ENCODE results near the gene IGFBP5. TPM values are rescaled to one million over a fixed set of nuclear protein-coding genes. Genes with fewer than 3 reads are reported as not detected.

IGFBP5 gene
- total RNA-seq, 1 donor = 0.21 TPM

- no peaks in the 10 kb centered on the region for H3K9me3 ChIP-seq (ENCODE audit: low read depth, low read length)
- peaks cover 44% of the 10 kb centered on the region for H3K27me3 ChIP-seq (ENCODE audit: insufficient read depth, low read length)
- H3K4me1 ChIP-seq (ENCODE audit: insufficient read depth, low read length) = peaks cover 19% of the 10 kb centered on the region
- no peak overlapping the region for H3K4me3 ChIP-seq (ENCODE audit: low read length)
These were observed 58.5 kb downstream of the IGFBP5 start for GRCh38 chr2:216636551-216637450.

GRCh38 chr2:216635701-216636550 is 59.4 kb downstream of the IGFBP5 start:
- Histone ChIP-seq H3K27me3 (ENCODE audit: insufficient read depth, low read length) (peaks cover 44% of the 10 kb centered on the region), H3K4me1 (ENCODE audit: insufficient read depth, low read length) (peaks cover 19% of the 10 kb centered on the region), H3K4me3 (ENCODE audit: low read length) (no peak overlapping the region), H3K9me3 (ENCODE audit: low read depth, low read length) (no peaks in the 10 kb centered on the region)

GRCh38 chr2:216635171-216635570 is 60.2 kb downstream of the IGFBP5 start:
- peaks cover 47% of the 10 kb centered on the region for H3K27me3 ChIP-seq (ENCODE audit: insufficient read depth, low read length)

GRCh38 chr2:216634370-216635148 is 60.8 kb downstream of the IGFBP5 start:
- Histone ChIP-seq H3K4me3 (ENCODE audit: low read length) (no peak overlapping the region), H3K4me1 (ENCODE audit: insufficient read depth, low read length) (peaks cover 19% of the 10 kb centered on the region), H3K27me3 (ENCODE audit: insufficient read depth, low read length) (peaks cover 47% of the 10 kb centered on the region), H3K9me3 (ENCODE audit: low read depth, low read length) (no peaks in the 10 kb centered on the region)

More at GRCh38 chr2:216635171-216635570, 60.2 kb downstream of the IGFBP5 start:
- H3K9me3 ChIP-seq (ENCODE audit: low read depth, low read length) = no peaks in the 10 kb centered on the region
- peaks cover 19% of the 10 kb centered on the region for H3K4me1 ChIP-seq (ENCODE audit: insufficient read depth, low read length)
- no peak overlapping the region for H3K4me3 ChIP-seq (ENCODE audit: low read length)

- Histone ChIP-seq H3K9me3 (ENCODE audit: low read depth, low read length) (no peaks in the 10 kb centered on the region), H3K4me3 (ENCODE audit: low read length) (no peak overlapping the region), H3K4me1 (ENCODE audit: insufficient read depth, low read length) (peaks cover 19% of the 10 kb centered on the region), H3K27me3 (ENCODE audit: insufficient read depth, low read length) (peaks cover 47% of the 10 kb centered on the region)
These were observed 61.6 kb downstream of the IGFBP5 start for GRCh38 chr2:216633616-216634369.

- Histone ChIP-seq H3K4me1 (ENCODE audit: insufficient read depth, low read length) (peaks cover 19% of the 10 kb centered on the region), H3K4me3 (ENCODE audit: low read length) (no peak within 1 kb of the TSS), H3K27me3 (ENCODE audit: insufficient read depth, low read length) (peaks cover 47% of the 10 kb centered on the region)
These were observed 62.3 kb downstream of the IGFBP5 start, which contains the start of gene IGFBP2 for GRCh38 chr2:216632952-216633615. Gene IGFBP2, plus strand, starts transcription at chr2:216633420. Its CDS starts 104 bp downstream, at chr2:216633524.

GRCh38 chr2:216632346-216632951 is 62.9 kb downstream of the IGFBP5 start:
- Histone ChIP-seq H3K4me1 (ENCODE audit: insufficient read depth, low read length) (peaks cover 19% of the 10 kb centered on the region), H3K4me3 (ENCODE audit: low read length) (no peak overlapping the region), H3K9me3 (ENCODE audit: low read depth, low read length) (no peaks in the 10 kb centered on the region), H3K27me3 (ENCODE audit: insufficient read depth, low read length) (peaks cover 47% of the 10 kb centered on the region)

More at GRCh38 chr2:216632952-216633615, 62.3 kb downstream of the IGFBP5 start, which contains the start of gene IGFBP2:
- H3K9me3 ChIP-seq (ENCODE audit: low read depth, low read length) = no peaks in the 10 kb centered on the region

- Histone ChIP-seq H3K27me3 (ENCODE audit: insufficient read depth, low read length) (peaks cover 27% of the 10 kb centered on the region), H3K4me1 (ENCODE audit: insufficient read depth, low read length) (peaks cover 12% of the 10 kb centered on the region), H3K4me3 (ENCODE audit: low read length) (no peak overlapping the region), H3K9me3 (ENCODE audit: low read depth, low read length) (no peaks in the 10 kb centered on the region)
These were observed 65.6 kb downstream of the IGFBP5 start for GRCh38 chr2:216629784-216630183.

- peaks cover 4% of the 10 kb centered on the region for H3K27me3 ChIP-seq (ENCODE audit: insufficient read depth, low read length)
- no peaks in the 10 kb centered on the region for H3K4me1 ChIP-seq (ENCODE audit: insufficient read depth, low read length)
- H3K9me3 ChIP-seq (ENCODE audit: low read depth, low read length) = no peaks in the 10 kb centered on the region
- H3K4me3 ChIP-seq (ENCODE audit: low read length) = no peak overlapping the region
These were observed 68.5 kb downstream of the IGFBP5 start for GRCh38 chr2:216626875-216627245.

- Histone ChIP-seq H3K27me3 (ENCODE audit: insufficient read depth, low read length) (peaks cover 3% of the 10 kb centered on the region), H3K4me3 (ENCODE audit: low read length) (no peak overlapping the region), H3K9me3 (ENCODE audit: low read depth, low read length) (no peaks in the 10 kb centered on the region), H3K4me1 (ENCODE audit: insufficient read depth, low read length) (no peaks in the 10 kb centered on the region)
These were observed 69.0 kb downstream of the IGFBP5 start for GRCh38 chr2:216626168-216626874.

GRCh38 chr2:216624251-216624650 is 71.1 kb downstream of the IGFBP5 start:
- H3K4me1 ChIP-seq (ENCODE audit: insufficient read depth, low read length) = no peaks in the 10 kb centered on the region
- H3K27me3 ChIP-seq (ENCODE audit: insufficient read depth, low read length) = no peaks in the 10 kb centered on the region
- H3K4me3 ChIP-seq (ENCODE audit: low read length) = no peak overlapping the region
- no peaks in the 10 kb centered on the region for H3K9me3 ChIP-seq (ENCODE audit: low read depth, low read length)

GRCh38 chr2:216622526-216622925 is 72.8 kb downstream of the IGFBP5 start:
- H3K9me3 ChIP-seq (ENCODE audit: low read depth, low read length) = no peaks in the 10 kb centered on the region
- no peaks in the 10 kb centered on the region for H3K27me3 ChIP-seq (ENCODE audit: insufficient read depth, low read length)
- no peak overlapping the region for H3K4me3 ChIP-seq (ENCODE audit: low read length)
- no peaks in the 10 kb centered on the region for H3K4me1 ChIP-seq (ENCODE audit: insufficient read depth, low read length)
